H9 (cell line): ENCODE measurements around the gene HIP1R. TPM values are rescaled to one million over a fixed set of nuclear protein-coding genes. Genes with fewer than 3 reads are reported as not detected.

Experiments used
- DNase-seq: peaks from one replicate; pipeline ENCODE4 v3.0.0-alpha.2; 2017
- H2AFZ ChIP-seq: one replicate; pipeline ENCODE4 v1.6.1; 2013; ENCODE audit warnings: mild to moderate bottlenecking, low read length, control low read depth, moderate library complexity
- H2AK5ac ChIP-seq: 2 replicates; pipeline ENCODE4 v1.6.1; 2013; ENCODE audit warnings: low read length, control low read depth, mixed read lengths; ENCODE audit not compliant: insufficient read length
- H2BK120ac ChIP-seq: one replicate; pipeline ENCODE4 v1.6.1; 2013; ENCODE audit warnings: low read depth, mild to moderate bottlenecking, low read length, control low read depth, inconsistent platforms; ENCODE audit not compliant: poor library complexity, severe bottlenecking
- H2BK12ac ChIP-seq: 2 replicates; pipeline ENCODE4 v1.6.1; 2013; ENCODE audit warnings: low read length, control low read depth, mixed read lengths, low read depth; ENCODE audit not compliant: insufficient read length
- H2BK15ac ChIP-seq: 2 replicates; pipeline ENCODE4 v1.6.1; 2013; ENCODE audit warnings: low read depth, low read length, control low read depth
- H2BK20ac ChIP-seq: one replicate; pipeline ENCODE4 v1.6.1; 2013; ENCODE audit warnings: low read depth, mild to moderate bottlenecking, low read length, control low read depth, inconsistent platforms; ENCODE audit not compliant: poor library complexity, severe bottlenecking
- H2BK5ac ChIP-seq: 2 replicates; pipeline ENCODE4 v1.6.1; 2013; ENCODE audit warnings: low read length, control low read depth, mixed read lengths; ENCODE audit not compliant: insufficient read length
- H3K14ac ChIP-seq: 2 replicates; pipeline ENCODE4 v1.6.1; 2013; ENCODE audit warnings: low read length, control low read depth; ENCODE audit not compliant: insufficient read depth
- H3K18ac ChIP-seq: 2 replicates; pipeline ENCODE4 v1.6.1; 2013; ENCODE audit warnings: low read depth, mild to moderate bottlenecking, mixed read lengths, low read length, control low read depth; ENCODE audit not compliant: insufficient read length
- H3K23ac ChIP-seq: 2 replicates; pipeline ENCODE4 v1.6.1; 2013; ENCODE audit warnings: low read length, control low read depth, mixed read lengths, low read depth; ENCODE audit not compliant: insufficient read length
- H3K23me2 ChIP-seq: 2 replicates; pipeline ENCODE4 v1.6.1; 2013; ENCODE audit warnings: low read depth, mild to moderate bottlenecking, mixed read lengths, low read length, control low read depth; ENCODE audit not compliant: insufficient read length, poor library complexity, severe bottlenecking
- H3K27ac ChIP-seq: 2 replicates; pipeline ENCODE4 v1.5.1; 2013; ENCODE audit warnings: low read length, control low read depth, mixed read lengths, low read depth; ENCODE audit not compliant: insufficient read length
- H3K27me3 ChIP-seq: 2 replicates; pipeline ENCODE4 v1.6.1; 2013; ENCODE audit warnings: low read length, control low read depth, inconsistent platforms; ENCODE audit not compliant: insufficient read depth
- H3K4ac ChIP-seq: 2 replicates; pipeline ENCODE4 v1.6.1; 2013; ENCODE audit warnings: low read depth, mild to moderate bottlenecking, control low read depth, inconsistent platforms, low read length, moderate library complexity
- H3K4me1 ChIP-seq: 2 replicates; pipeline ENCODE4 v1.6.1; 2013; ENCODE audit warnings: low read length, control low read depth, inconsistent platforms; ENCODE audit not compliant: insufficient read depth
- H3K4me2 ChIP-seq: 2 replicates; pipeline ENCODE4 v1.6.1; 2013; ENCODE audit warnings: low read length, control low read depth, mixed read lengths; ENCODE audit not compliant: insufficient read length, insufficient read depth
- H3K56ac ChIP-seq: 2 replicates; pipeline ENCODE4 v1.6.1; 2013; ENCODE audit warnings: low read depth, mild to moderate bottlenecking, mixed read lengths, low read length, control low read depth; ENCODE audit not compliant: insufficient read length
- H3K79me1 ChIP-seq: 2 replicates; pipeline ENCODE4 v1.6.1; 2013; ENCODE audit warnings: low read depth, mild to moderate bottlenecking, moderate library complexity, low read length, control low read depth, inconsistent platforms; ENCODE audit not compliant: insufficient read depth, poor library complexity, severe bottlenecking
- H3K79me2 ChIP-seq: 2 replicates; pipeline ENCODE4 v1.6.1; 2013; ENCODE audit warnings: low read length, control low read depth, inconsistent platforms; ENCODE audit not compliant: insufficient read depth
- H3K9ac ChIP-seq: 2 replicates; pipeline ENCODE4 v1.6.1; 2013; ENCODE audit warnings: low read length, control low read depth, mixed read lengths; ENCODE audit not compliant: insufficient read length; ENCODE audit errors: extremely low read depth
- H3K9me3 ChIP-seq: one replicate; pipeline ENCODE4 v1.6.1; 2013; ENCODE audit warnings: low read depth, low read length, inconsistent platforms; ENCODE audit not compliant: control insufficient read depth
- H3T11ph ChIP-seq: one replicate; pipeline ENCODE4 v1.6.1; 2013; ENCODE audit warnings: mild to moderate bottlenecking, low read length, control low read depth, inconsistent platforms
- H4K20me1 ChIP-seq: one replicate; pipeline ENCODE4 v1.6.1; 2013; ENCODE audit not compliant: control insufficient read depth, insufficient read length, insufficient read depth
- H4K5ac ChIP-seq: 2 replicates; pipeline ENCODE4 v1.6.1; 2013; ENCODE audit warnings: low read depth, mild to moderate bottlenecking, mixed read lengths, low read length, control low read depth; ENCODE audit not compliant: insufficient read length
- H4K8ac ChIP-seq: replicated peaks from 2 replicates; pipeline ENCODE4 v1.6.1; 2013; ENCODE audit warnings: low read length, control low read depth, mixed read lengths, low read depth; ENCODE audit not compliant: insufficient read length
- H4K91ac ChIP-seq: 2 replicates; pipeline ENCODE4 v1.6.1; 2013; ENCODE audit warnings: low read depth, mild to moderate bottlenecking, moderate library complexity, mixed read lengths, low read length, control low read depth; ENCODE audit not compliant: insufficient read length
- H3K27ac Mint-ChIP-seq, 3 experiments: 2 replicates in 2 of 3; 3 replicates in 1 of 3; pipeline ENCODE4 v1.8.0; 2020 to 2021; ENCODE audit warnings: mixed read lengths in 3 of 3, mild to moderate bottlenecking in 1 of 3, moderate library complexity in 1 of 3
- H3K27me3 Mint-ChIP-seq: 2 replicates; pipeline ENCODE4 v1.8.0; 2021; ENCODE audit warnings: low read depth, mild to moderate bottlenecking, moderate library complexity, mixed read lengths
- H3K36me3 Mint-ChIP-seq, 3 experiments: 2 replicates in 2 of 3; 3 replicates in 1 of 3; pipeline ENCODE4 v1.8.0; 2020 to 2021; ENCODE audit warnings: low read depth in 3 of 3, mixed read lengths in 3 of 3; ENCODE audit not compliant: insufficient read depth in 1 of 3
- H3K4me1 Mint-ChIP-seq, 2 experiments: 2 replicates each; pipeline ENCODE4 v1.8.0; 2020; ENCODE audit warnings: mixed read lengths in 2 of 2
- H3K4me3 Mint-ChIP-seq, 2 experiments: 2 replicates in 1 of 2; 3 replicates in 1 of 2; pipeline ENCODE4 v1.8.0; 2020 to 2021; ENCODE audit warnings: mild to moderate bottlenecking in 2 of 2, mixed read lengths in 2 of 2, moderate library complexity in 1 of 2
- H3K9me3 Mint-ChIP-seq, 2 experiments: 2 replicates in 1 of 2; 3 replicates in 1 of 2; pipeline ENCODE4 v1.8.0; 2020; ENCODE audit warnings: mild to moderate bottlenecking in 2 of 2, mixed read lengths in 2 of 2, moderate library complexity in 1 of 2
- CTCF ChIP-seq: fragments of 200-600 bp; sonication (generic); conservative IDR thresholded peaks from 3 replicates; pipeline ENCODE4 v1.8.0; 2021; ENCODE audit warnings: antibody characterized with exemption, mild to moderate bottlenecking
- WGBS: extraction: QIAGEN DNeasy Blood & Tissue Kit; methylation state at CpG from one replicate; pipeline ENCODE4 v1.1.7; 2013; ENCODE audit warnings: missing lambda C conversion rate, low lambda C conversion rate, mixed read lengths; ENCODE audit not compliant: insufficient read length; ENCODE audit errors: extremely low coverage; 5-methylcytosine and 5-hydroxymethylcytosine counted together
- total RNA-seq: library from RNA; stranded (reverse); gene quantifications from 2 replicates; pipeline ENCODE4 v1.2.1, GENCODE V29; 2021

HIP1R gene
- total RNA-seq, 1 experiment from 2014 or later = 17.4 TPM

- Histone ChIP-seq H3K23ac (no peak overlapping the region), H3K4me2 (no peak overlapping the region), H3K27ac (no peak overlapping the region), H2BK15ac (no peak overlapping the region), H3K18ac (no peak overlapping the region), H3K79me1 (no peaks in the 10 kb centered on the region), H2AFZ (no peak overlapping the region), H3K79me2 (no peaks in the 10 kb centered on the region), H2BK5ac (no peak overlapping the region), H4K20me1 (no peaks in the 10 kb centered on the region), H3K27me3 (no peaks in the 10 kb centered on the region), H3K14ac (no peak overlapping the region; the same call in 1 of the 2 replicates), H4K8ac (no peak overlapping the region), H3K23me2 (no peaks in the 10 kb centered on the region), H4K91ac (no peak overlapping the region), H3K9ac (no peak overlapping the region), H2BK20ac (no peak overlapping the region), H3K4me1 (no peaks in the 10 kb centered on the region), H2BK12ac (no peak overlapping the region), H3K56ac (no peak overlapping the region), H3K9me3 (no peaks in the 10 kb centered on the region), H3T11ph (no peak overlapping the region), H2BK120ac (no peak overlapping the region), H2AK5ac (no peak overlapping the region), H4K5ac (no peak overlapping the region), H3K4ac (no peak overlapping the region)
- Mint-ChIP-seq H3K36me3 (peaks cover 0 to 6% (median 0%) of the 10 kb centered on the region in 3 experiments; a peak in 2 of 7 replicates), H3K4me3 (no peak overlapping the region), H3K27ac (no peak overlapping the region), H3K27me3 (peaks cover 9% of the 10 kb centered on the region), H3K4me1 (peaks cover 0 to 4% of the 10 kb centered on the region in 2 experiments; a peak in 2 of 4 replicates), H3K9me3 (no peaks in the 10 kb centered on the region)
- WGBS = no CpG with 5 or more reads among the region's 24 CpGs
- TF ChIP-seq CTCF = no peak
- DNase-seq = no peak
Observed at GRCh38 chr12:122856999-122857671, 21.9 kb downstream of the HIP1R start.
